Endodermal cell (in vitro differentiated cells): ENCODE measurements around the gene AP3S1. TPM values are rescaled to one million over a fixed set of nuclear protein-coding genes. Genes with fewer than 3 reads are reported as not detected.

Experiments
- DNase-seq: peaks from one replicate; pipeline ENCODE4 v3.0.0-alpha.2; 2017
- H3K27ac ChIP-seq: 2 replicates; pipeline ENCODE4 v1.5.1; 2013; ENCODE audit warnings: mild to moderate bottlenecking, low read depth, low read length, moderate library complexity
- H3K27me3 ChIP-seq: 2 replicates; pipeline ENCODE4 v1.6.1; 2013; ENCODE audit warnings: mild to moderate bottlenecking, low read length, moderate library complexity; ENCODE audit not compliant: insufficient read depth, control insufficient read depth, poor library complexity, severe bottlenecking
- H3K36me3 ChIP-seq: 2 replicates; pipeline ENCODE4 v1.7.0; 2013; ENCODE audit warnings: mild to moderate bottlenecking, low read length, moderate library complexity; ENCODE audit not compliant: control insufficient read depth, insufficient read depth
- H3K4me1 ChIP-seq: one replicate; pipeline ENCODE4 v1.7.0; 2013; ENCODE audit warnings: low read length; ENCODE audit not compliant: control insufficient read depth, insufficient read depth
- H3K4me3 ChIP-seq: 2 replicates; pipeline ENCODE4 v1.5.1; 2013; ENCODE audit warnings: mild to moderate bottlenecking, low read length, moderate library complexity
- H3K9ac ChIP-seq: 2 replicates; pipeline ENCODE4 v1.6.1; 2013; ENCODE audit warnings: mild to moderate bottlenecking, low read length, moderate library complexity; ENCODE audit not compliant: poor library complexity, severe bottlenecking; ENCODE audit errors: extremely low read depth
- H3K9me3 ChIP-seq: 2 replicates; pipeline ENCODE4 v1.6.1; 2013; ENCODE audit warnings: mild to moderate bottlenecking, low read length, moderate library complexity; ENCODE audit not compliant: control insufficient read depth
- H3K27ac Mint-ChIP-seq: 2 replicates; pipeline ENCODE4 v1.8.0; 2020; ENCODE audit warnings: mixed read lengths
- H3K27me3 Mint-ChIP-seq: 2 replicates; pipeline ENCODE4 v1.8.0; 2021; ENCODE audit warnings: mild to moderate bottlenecking, mixed read lengths; ENCODE audit not compliant: insufficient read depth
- H3K36me3 Mint-ChIP-seq: 2 replicates; pipeline ENCODE4 v1.8.0; 2020; ENCODE audit warnings: low read depth, mixed read lengths
- H3K4me1 Mint-ChIP-seq: 2 replicates; pipeline ENCODE4 v1.8.0; 2020; ENCODE audit warnings: mixed read lengths
- H3K4me3 Mint-ChIP-seq: 2 replicates; pipeline ENCODE4 v1.8.0; 2020; ENCODE audit warnings: mild to moderate bottlenecking, moderate library complexity, mixed read lengths
- H3K9me3 Mint-ChIP-seq: 2 replicates; pipeline ENCODE4 v1.8.0; 2020; ENCODE audit warnings: mild to moderate bottlenecking, mixed read lengths
- CTCF ChIP-seq: fragments of 200-600 bp; sonication (generic); conservative IDR thresholded peaks from 2 replicates; pipeline ENCODE4 v1.5.0; 2021; ENCODE audit warnings: antibody characterized with exemption, mild to moderate bottlenecking
- WGBS, 2 experiments: methylation state at CpG; one replicate each; pipeline versions ENCODE4 v1.1.5 to v1.1.7; 2013; ENCODE audit warnings: missing lambda C conversion rate in 2 of 2, mixed read lengths in 1 of 2; ENCODE audit not compliant: insufficient coverage in 1 of 2, insufficient read length in 1 of 2; 5-methylcytosine and 5-hydroxymethylcytosine counted together
- total RNA-seq, 2 donors: library from RNA; stranded (reverse); fragmentation: NEBNext Ultra II Directional in 1 of 2; extraction: Animal tissue kit (Norgen Biotek cat#: 25700) in 1 of 2; gene quantifications; 2 replicates in 1 of 2; 3 replicates in 1 of 2; pipeline ENCODE4 v1.2.1, GENCODE V29; 2021

AP3S1 gene
- total RNA-seq, 2 donors from 2014 or later = 51.2 to 75.0 TPM

- Mint-ChIP-seq H3K27me3 (no peaks in the 10 kb centered on the region), H3K4me3 (no peak overlapping the region), H3K27ac (no peak overlapping the region), H3K9me3 (no peaks in the 10 kb centered on the region), H3K36me3 (no peaks in the 10 kb centered on the region), H3K4me1 (no peaks in the 10 kb centered on the region)
- Histone ChIP-seq H3K9me3 (no peaks in the 10 kb centered on the region), H3K27ac (no peak overlapping the region), H3K27me3 (no peaks in the 10 kb centered on the region), H3K36me3 (no peaks in the 10 kb centered on the region), H3K4me1 (no peaks in the 10 kb centered on the region), H3K9ac (no peak overlapping the region), H3K4me3 (no peak overlapping the region)
- peak; percentile 45 for TF ChIP-seq CTCF
- WGBS, 2 experiments = 100% methylated on average over 1 of the region's 1 CpG; no CpG with 5 or more reads in 1 of the 2 experiments
- DNase-seq = no peak
Measured at GRCh38 chr5:115888027-115888426, 46.3 kb downstream of the AP3S1 start.

DNA sequence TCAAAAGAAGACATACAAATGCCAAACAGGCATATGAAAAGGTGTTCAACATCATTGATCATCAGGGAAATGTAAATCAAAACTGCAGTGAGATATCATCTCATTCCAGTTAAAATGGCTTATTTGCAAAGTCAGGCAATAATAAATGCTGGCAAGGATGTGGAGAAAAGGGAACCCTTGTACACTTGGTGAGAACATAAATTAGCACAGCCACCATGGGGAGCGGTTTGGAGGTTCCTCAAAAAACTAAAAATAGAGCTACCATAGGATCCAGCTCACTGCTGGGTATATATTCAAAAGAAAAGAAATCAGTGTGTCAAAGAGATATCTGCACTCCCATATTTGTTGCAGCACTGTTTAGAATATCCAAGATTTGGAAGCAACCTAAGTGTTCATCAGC lies 50.3 kb downstream of the AP3S1 start:
- no peak overlapping the region for H3K4me3 Mint-ChIP-seq
- Histone ChIP-seq H3K27me3 (no peaks in the 10 kb centered on the region), H3K9me3 (no peaks in the 10 kb centered on the region), H3K4me1 (no peaks in the 10 kb centered on the region), H3K4me3 (no peak overlapping the region), H3K36me3 (no peaks in the 10 kb centered on the region), H3K9ac (no peak overlapping the region), H3K27ac (no peak overlapping the region)
- H3K9me3 Mint-ChIP-seq = no peaks in the 10 kb centered on the region
- no peak for DNase-seq
- H3K4me1 Mint-ChIP-seq = no peaks in the 10 kb centered on the region
- no peaks in the 10 kb centered on the region for H3K27me3 Mint-ChIP-seq
- WGBS, 2 experiments = 89 to 100% methylated on average over 1 of the region's 1 CpG
- peaks cover 2% of the 10 kb centered on the region for H3K36me3 Mint-ChIP-seq
- no peak for TF ChIP-seq CTCF
- no peak overlapping the region for H3K27ac Mint-ChIP-seq

DNA sequence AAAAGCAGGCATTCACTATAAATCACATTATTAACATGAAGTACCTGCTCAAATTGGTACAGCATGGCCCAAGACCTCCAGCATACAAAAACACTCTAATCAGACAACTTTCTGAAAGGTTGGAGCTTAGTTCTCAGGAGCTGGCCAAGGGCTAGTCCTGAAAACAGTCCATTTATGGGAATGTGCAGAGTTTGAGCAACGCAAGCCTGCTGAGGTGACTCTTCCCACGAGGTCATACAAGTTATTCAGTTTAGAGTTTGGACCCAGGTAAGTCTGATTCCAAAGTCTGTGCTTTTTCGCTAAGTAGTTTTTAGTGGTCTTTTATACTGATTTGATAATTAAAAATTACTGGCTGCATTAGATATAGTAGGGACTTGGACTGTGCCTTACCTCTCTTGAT lies 52.6 kb downstream of the AP3S1 start:
- no peaks in the 10 kb centered on the region for H3K9me3 ChIP-seq
- no peak for DNase-seq
- H3K36me3 ChIP-seq = no peaks in the 10 kb centered on the region
- Mint-ChIP-seq H3K27me3 (no peaks in the 10 kb centered on the region), H3K27ac (no peak overlapping the region), H3K4me1 (no peaks in the 10 kb centered on the region), H3K4me3 (no peak overlapping the region), H3K9me3 (no peaks in the 10 kb centered on the region), H3K36me3 (peaks cover 6% of the 10 kb centered on the region)
- H3K27me3 ChIP-seq = no peaks in the 10 kb centered on the region
- no peak overlapping the region for H3K27ac ChIP-seq
- 91 to 96% methylated on average over 3 of the region's 3 CpGs for WGBS, 2 experiments
- H3K4me1 ChIP-seq = no peaks in the 10 kb centered on the region
- H3K4me3 ChIP-seq = no peak overlapping the region
- no peak for TF ChIP-seq CTCF
- H3K9ac ChIP-seq = no peak overlapping the region
